ENCODE measurements around the gene HCST. TPM values are rescaled to one million over a fixed set of nuclear protein-coding genes. Genes with fewer than 3 reads are reported as not detected.
A peak's percentile ranks its signal among the peaks of the same experiment; 100 is the strongest.

HCST gene
- total RNA-seq, 3 donors from 2014 or later: 4.6 to 8.2 (median 7.9) TPM

- Histone ChIP-seq H3K9me3 (no peaks in the 10 kb centered on the region), H3K4me1 (ENCODE audit: low read depth) (peaks cover 22% of the 10 kb centered on the region), H3K4me3 (no peak overlapping the region), H3K36me3 (ENCODE audit: low read depth) (no peaks in the 10 kb centered on the region)
- ATAC-seq: no peak
- DNase-seq: no peak
- TF ChIP-seq CTCF (IDR thresholded peaks at IDR 0.05): no peak
- intact Hi-C loops (cut with DNase I, micrococcal nuclease): no loop called here
Observed at GRCh38 chr19:35940078-35940775, 37.9 kb downstream of the HCST start.

- Histone ChIP-seq H3K9me3 (no peaks in the 10 kb centered on the region), H3K36me3 (ENCODE audit: low read depth) (no peaks in the 10 kb centered on the region), H3K4me3 (no peak overlapping the region), H3K4me1 (ENCODE audit: low read depth) (peaks cover 16% of the 10 kb centered on the region)
- no peak for ATAC-seq
- intact Hi-C loops (cut with DNase I, micrococcal nuclease): no loop called here
- no peak for DNase-seq
- no peak for TF ChIP-seq CTCF (IDR thresholded peaks at IDR 0.05)
Observed at GRCh38 chr19:35940839-35941238, 38.5 kb downstream of the HCST start.

- DNase-seq: no peak
- intact Hi-C loops (cut with DNase I, micrococcal nuclease): no loop called here
Observed at GRCh38 chr19:35942235-35942634, 39.9 kb downstream of the HCST start.

GRCh38 chr19:35943321-35944301 is 41.3 kb downstream of the HCST start:
- TF ChIP-seq CTCF (IDR thresholded peaks at IDR 0.05): no peak

More at GRCh38 chr19:35942235-35942634, 39.9 kb downstream of the HCST start:
- Histone ChIP-seq H3K4me1 (ENCODE audit: low read depth) (peaks cover 7% of the 10 kb centered on the region), H3K36me3 (ENCODE audit: low read depth) (no peaks in the 10 kb centered on the region), H3K4me3 (no peak overlapping the region), H3K9me3 (no peaks in the 10 kb centered on the region)
- ATAC-seq: no peak
- no peak for TF ChIP-seq CTCF (IDR thresholded peaks at IDR 0.05)

GRCh38 chr19:35944556-35944955 is 42.2 kb downstream of the HCST start:
- no peaks in the 10 kb centered on the region for H3K36me3 ChIP-seq (ENCODE audit: low read depth)

More at GRCh38 chr19:35943321-35944301, 41.3 kb downstream of the HCST start:
- no peaks in the 10 kb centered on the region for H3K4me1 ChIP-seq (ENCODE audit: low read depth)
- H3K4me3 ChIP-seq: no peak overlapping the region
- no peaks in the 10 kb centered on the region for H3K36me3 ChIP-seq (ENCODE audit: low read depth)
- no peak for ATAC-seq
- DNase-seq: no peak
- no peaks in the 10 kb centered on the region for H3K9me3 ChIP-seq
- intact Hi-C loops (cut with DNase I, micrococcal nuclease): no loop called here

More at GRCh38 chr19:35944556-35944955, 42.2 kb downstream of the HCST start:
- no peaks in the 10 kb centered on the region for H3K4me1 ChIP-seq (ENCODE audit: low read depth)
- H3K9me3 ChIP-seq: no peaks in the 10 kb centered on the region
- ATAC-seq (no peak), DNase-seq (peak in 1 of 3 donors; percentile 39)
- intact Hi-C loops (cut with DNase I, micrococcal nuclease): no loop called here
- no peak for TF ChIP-seq CTCF (IDR thresholded peaks at IDR 0.05)
- no peak overlapping the region for H3K4me3 ChIP-seq

Data from mucosa of descending colon (tissue), 3 donors.